Keratinocyte (primary cell): ENCODE results near the gene PLXNB2.

Experiments used
- CTCF ChIP-seq, 3 experiments: IDR thresholded peaks in 1 of 3; conservative IDR thresholded peaks in 1 of 3; optimal IDR thresholded peaks in 1 of 3; 2 replicates in 2 of 3; 3 replicates in 1 of 3; pipeline versions ENCODE3 to v1.5.1; 2011; ENCODE audit warnings: low read length in 3 of 3, mild to moderate bottlenecking in 3 of 3, moderate library complexity in 2 of 3, control low read depth in 1 of 3, inconsistent platforms in 1 of 3; ENCODE audit not compliant: insufficient read depth in 2 of 3; ENCODE audit errors: extremely low read depth in 1 of 3
- EZH2 ChIP-seq: IDR thresholded peaks from one replicate; pipeline ENCODE4 v1.6.1; 2012; ENCODE audit warnings: inconsistent platforms, mild to moderate bottlenecking, low read length, moderate library complexity

- TF ChIP-seq CTCF (optimal IDR thresholded peaks at IDR 0.05 in 1 of 3, IDR thresholded peaks at IDR 0.05 in 1 of 3, conservative IDR thresholded peaks at IDR 0.05 in 1 of 3; ENCODE audit: extremely low read depth in 1 of 3, insufficient read depth in 2 of 3, low read length in 3 of 3) (no peak), EZH2 (no peak)
These were observed 1.4 kb downstream of the PLXNB2 start for GRCh38 chr22:50305923-50306566.
